Tibial nerve (tissue), 4 donors: Measurements from ENCODE around the gene PCDH12. TPM values are rescaled to one million over a fixed set of nuclear protein-coding genes. Genes with fewer than 3 reads are reported as not detected.

ENCODE experiments used
- DNase-seq, 2 donors: peaks; one replicate each; pipeline ENCODE4 v3.0.0-alpha.2; 2019; ENCODE audit warnings: low spot score in 2 of 2
- H3K27ac ChIP-seq, 4 donors: fragments of 200-600 bp; sonication (generic) in 3 of 4; one replicate each; pipeline ENCODE4 v1.5.1; 2017 to 2019; ENCODE audit warnings: mild to moderate bottlenecking in 1 of 4
- H3K27me3 ChIP-seq, 2 donors: fragments of 200-600 bp; sonication (generic) in 1 of 2; one replicate each; pipeline versions ENCODE4 v1.5.1 to v1.6.0; 2017 to 2019
- H3K36me3 ChIP-seq, 3 donors: fragments of 200-600 bp; sonication (generic); one replicate each; pipeline ENCODE4 v1.5.1; 2018 to 2019
- H3K4me1 ChIP-seq, 4 donors: fragments of 200-600 bp; sonication (generic) in 3 of 4; one replicate each; pipeline ENCODE4 v1.5.1; 2017 to 2019
- H3K4me3 ChIP-seq, 4 donors: fragments of 200-600 bp; sonication (generic) in 3 of 4; one replicate each; pipeline ENCODE4 v1.5.1; 2017 to 2019; ENCODE audit warnings: mild to moderate bottlenecking in 1 of 4, moderate library complexity in 1 of 4
- H3K9me3 ChIP-seq, 4 donors: fragments of 200-600 bp; sonication (generic) in 3 of 4; one replicate each; pipeline ENCODE4 v1.5.1; 2017 to 2019
- CTCF ChIP-seq, 5 experiments: fragments of 200-600 bp in 3 of 5; fragments of 450-650 bp in 2 of 5; sonication (generic) in 3 of 5; IDR thresholded peaks; one replicate each; pipeline ENCODE4 v1.5.1; 2016 to 2019; ENCODE audit warnings: antibody characterized with exemption in 5 of 5, mild to moderate bottlenecking in 3 of 5, moderate library complexity in 2 of 5
- EP300 ChIP-seq, 2 donors: sonication (generic); formaldehyde crosslinking; IDR thresholded peaks; one replicate each; pipeline ENCODE4 v1.6.1; 2017; ENCODE audit warnings: antibody characterized with exemption in 2 of 2, mild to moderate bottlenecking in 1 of 2
- POLR2A ChIP-seq, 2 donors: fragments of 450-650 bp; IDR thresholded peaks; one replicate each; pipeline ENCODE4 v1.6.1; 2017; ENCODE audit warnings: antibody characterized with exemption in 2 of 2, mild to moderate bottlenecking in 2 of 2, moderate library complexity in 2 of 2
- WGBS, 2 donors: methylation state at CpG; one replicate each; pipeline ENCODE4 v1.1.5; 2018; 5-methylcytosine and 5-hydroxymethylcytosine counted together
- total RNA-seq, 4 donors: library from RNA; depleted of rRNA; stranded (reverse); fragments of >200 nt; gene quantifications; one replicate each; pipeline ENCODE4 v1.1.0, GENCODE V29; 2016

PCDH12 gene
- total RNA-seq, 4 donors from 2014 or later, result 1.0 to 4.5 (median 2.6) TPM

GRCh38 chr5:142000704-142001484 lies 42.9 kb upstream of the PCDH12 start:
- no peak for DNase-seq
- Histone ChIP-seq H3K36me3 (peaks cover 0 to 74% (median 4%) of the 10 kb centered on the region in 3 donors), H3K27ac (peak overlapping the region in 2 of 4 donors; percentile 4 to 52), H3K4me3 (no peak overlapping the region), H3K27me3 (no peaks in the 10 kb centered on the region), H3K4me1 (peaks cover 0 to 7% (median 0%) of the 10 kb centered on the region in 4 donors), H3K9me3 (no peaks in the 10 kb centered on the region)
- WGBS, 2 donors, result 55 to 60% methylated on average over 6 of the region's 6 CpGs
- TF ChIP-seq POLR2A (IDR thresholded peaks at IDR 0.05) (no peak), CTCF (IDR thresholded peaks at IDR 0.05) (no peak), EP300 (IDR thresholded peaks at IDR 0.05) (no peak)

GRCh38 chr5:142000173-142000572 lies 42.2 kb upstream of the PCDH12 start:
- Histone ChIP-seq H3K4me1 (peaks cover 0 to 7% (median under 1%) of the 10 kb centered on the region in 4 donors), H3K36me3 (peaks cover 0 to 67% (median 4%) of the 10 kb centered on the region in 3 donors), H3K27me3 (no peaks in the 10 kb centered on the region), H3K27ac (no peak overlapping the region), H3K9me3 (no peaks in the 10 kb centered on the region), H3K4me3 (no peak overlapping the region)
- WGBS, 2 donors, result 56 to 58% methylated on average over 1 of the region's 1 CpG
- no peak for TF ChIP-seq EP300 (IDR thresholded peaks at IDR 0.05)
- TF ChIP-seq POLR2A (IDR thresholded peaks at IDR 0.05), result no peak
- TF ChIP-seq CTCF (IDR thresholded peaks at IDR 0.05), result no peak
- no peak for DNase-seq

- Histone ChIP-seq H3K36me3 (peaks cover 0 to 63% (median 4%) of the 10 kb centered on the region in 3 donors), H3K27me3 (no peaks in the 10 kb centered on the region), H3K4me1 (peaks cover 0 to 14% (median 4%) of the 10 kb centered on the region in 4 donors), H3K4me3 (no peak overlapping the region), H3K27ac (no peak overlapping the region), H3K9me3 (no peaks in the 10 kb centered on the region)
- 62 to 71% methylated on average over 6 of the region's 6 CpGs for WGBS, 2 donors
- DNase-seq, result no peak
- TF ChIP-seq EP300 (IDR thresholded peaks at IDR 0.05) (no peak), CTCF (IDR thresholded peaks at IDR 0.05) (no peak), POLR2A (IDR thresholded peaks at IDR 0.05) (no peak)
Observed at GRCh38 chr5:141997358-141997960, 39.5 kb upstream of the PCDH12 start.

- H3K27me3 ChIP-seq, result no peaks in the 10 kb centered on the region
- no peaks in the 10 kb centered on the region for H3K9me3 ChIP-seq
- H3K4me1 ChIP-seq, result peaks cover 0 to 15% (median 4%) of the 10 kb centered on the region in 4 donors
- no peak for TF ChIP-seq CTCF (IDR thresholded peaks at IDR 0.05)
- no peak for TF ChIP-seq EP300 (IDR thresholded peaks at IDR 0.05)
- no peak for TF ChIP-seq POLR2A (IDR thresholded peaks at IDR 0.05)
- H3K27ac ChIP-seq, result no peak overlapping the region
- 96 to 97% methylated on average over 3 of the region's 3 CpGs for WGBS, 2 donors
- no peak for DNase-seq
- H3K36me3 ChIP-seq, result peaks cover 0 to 58% (median 0%) of the 10 kb centered on the region in 3 donors
- H3K4me3 ChIP-seq, result no peak overlapping the region
Observed at GRCh38 chr5:141995656-141996055, 37.7 kb upstream of the PCDH12 start.
